ENCODE results near the gene CNTFR. TPM values are rescaled to one million over a fixed set of nuclear protein-coding genes. Genes with fewer than 3 reads are reported as not detected.
A peak's percentile ranks its signal among the peaks of the same experiment; 100 is the strongest.

CNTFR gene
- total and polyA plus RNA-seq, 2 donors (not counting 1 experiment from before 2014, with no cell fraction given) = not detected

DNA sequence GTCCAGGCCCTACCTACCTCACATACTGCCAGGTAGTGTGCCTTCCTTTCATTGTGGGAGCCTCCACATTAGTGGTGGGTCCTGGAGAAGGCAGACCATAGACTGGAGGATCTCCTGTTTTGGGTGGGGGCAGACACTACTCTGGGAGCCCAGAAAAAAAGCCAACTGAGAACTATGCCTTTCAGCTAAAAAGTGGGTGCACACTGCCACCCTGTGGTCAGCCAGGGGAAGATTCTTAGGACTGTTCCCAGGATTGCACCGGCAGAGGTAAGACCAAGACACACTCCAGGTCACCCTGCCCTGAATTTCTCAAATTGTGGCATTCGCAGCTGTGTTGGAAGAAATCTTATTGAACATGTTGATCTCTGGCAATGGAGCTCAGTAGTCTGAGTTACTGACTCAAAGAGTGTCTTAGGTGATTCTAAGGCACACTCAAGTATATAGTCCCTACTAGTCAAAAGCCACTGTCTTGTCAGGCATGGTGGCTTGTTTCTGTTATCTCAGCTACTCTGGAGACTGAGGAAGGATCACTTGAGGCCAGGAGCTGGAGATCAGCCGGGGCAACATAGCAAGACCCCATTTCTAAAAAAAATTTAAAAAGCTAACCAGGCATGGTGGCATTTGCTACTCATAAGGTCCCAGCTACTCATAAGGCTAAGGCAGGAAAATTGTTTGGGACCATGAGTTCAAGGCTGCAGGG, 44.5 kb upstream of the CNTFR start:
- intact Hi-C loops (cut with micrococcal nuclease) = loop anchor here (1.0 to 2.0 kb wide), 2 partner anchors 22 to 85 kb away; partner anchors contain the start of gene RPP25L
- Histone ChIP-seq H2AFZ (ENCODE audit: insufficient read depth, low read depth, low read length, poor library complexity, severe bottlenecking) (no peak overlapping the region), H3K9ac (ENCODE audit: low read length) (no peak overlapping the region), H3K36me3 (replicated peaks in 1 of 2; ENCODE audit: control extremely low read depth in 1 of 2, control insufficient read depth in 1 of 2, extremely low read depth in 1 of 2, insufficient read depth in 2 of 2, low read length in 1 of 2) (peaks cover 0 to 3% of the 10 kb centered on the region in 2 experiments), H3K27me3 (replicated peaks in 1 of 4; ENCODE audit: control extremely low read depth in 1 of 4, control insufficient read depth in 3 of 4, insufficient read depth in 4 of 4, low read length in 3 of 4) (peaks cover 0 to 19% (median 7%) of the 10 kb centered on the region in 4 experiments), H3K4me1 (ENCODE audit: control insufficient read depth in 2 of 2, insufficient read depth in 2 of 2, low read length in 2 of 2) (peaks cover 22 to 38% of the 10 kb centered on the region in 2 donors), H3K79me2 (ENCODE audit: control insufficient read depth, insufficient read depth, low read length) (peaks cover 26% of the 10 kb centered on the region), H3K4me3 (ENCODE audit: control extremely low read depth in 1 of 5, extremely low read depth in 1 of 5, insufficient read depth in 1 of 5, low read depth in 2 of 5, low read length in 4 of 5) (no peak overlapping the region), H4K20me1 (ENCODE audit: control insufficient read depth, insufficient read depth, low read length, poor library complexity, severe bottlenecking) (peaks cover 16% of the 10 kb centered on the region), H3K27ac (ENCODE audit: low read length in 2 of 2) (no peak overlapping the region), H3K9me3 (ENCODE audit: control extremely low read depth in 1 of 3, control insufficient read depth in 2 of 3, insufficient read depth in 1 of 3, low read length in 2 of 3) (peaks cover 0 to 4% (median 0%) of the 10 kb centered on the region in 3 donors), H3K4me2 (replicated peaks; ENCODE audit: low read depth, low read length, poor library complexity, severe bottlenecking) (no peak overlapping the region)
- Mint-ChIP-seq H3K4me1 (peaks cover 35% of the 10 kb centered on the region), H3K9me3 (ENCODE audit: insufficient read depth) (no peaks in the 10 kb centered on the region), H3K27ac (no peak overlapping the region), H3K4me3 (peak overlapping the region; percentile 48), H3K27me3 (peaks cover 16% of the 10 kb centered on the region)
- POLR2A ChIA-PET = interaction anchor here (1.1 to 1.3 kb wide), 3 partner anchors 10 to 22 kb away, joined by 4 to 6 read pairs (median 4); partner anchors contain the start of gene RPP25L
- peak; percentile 19 for ATAC-seq (ENCODE audit: low read depth)
- TF ChIP-seq EZH2 (IDR thresholded peaks at IDR 0.05; ENCODE audit: borderline replicate concordance, insufficient read depth, low read depth, low read length, poor library complexity, severe bottlenecking) = no peak
- TF ChIP-seq, protein P1, sequence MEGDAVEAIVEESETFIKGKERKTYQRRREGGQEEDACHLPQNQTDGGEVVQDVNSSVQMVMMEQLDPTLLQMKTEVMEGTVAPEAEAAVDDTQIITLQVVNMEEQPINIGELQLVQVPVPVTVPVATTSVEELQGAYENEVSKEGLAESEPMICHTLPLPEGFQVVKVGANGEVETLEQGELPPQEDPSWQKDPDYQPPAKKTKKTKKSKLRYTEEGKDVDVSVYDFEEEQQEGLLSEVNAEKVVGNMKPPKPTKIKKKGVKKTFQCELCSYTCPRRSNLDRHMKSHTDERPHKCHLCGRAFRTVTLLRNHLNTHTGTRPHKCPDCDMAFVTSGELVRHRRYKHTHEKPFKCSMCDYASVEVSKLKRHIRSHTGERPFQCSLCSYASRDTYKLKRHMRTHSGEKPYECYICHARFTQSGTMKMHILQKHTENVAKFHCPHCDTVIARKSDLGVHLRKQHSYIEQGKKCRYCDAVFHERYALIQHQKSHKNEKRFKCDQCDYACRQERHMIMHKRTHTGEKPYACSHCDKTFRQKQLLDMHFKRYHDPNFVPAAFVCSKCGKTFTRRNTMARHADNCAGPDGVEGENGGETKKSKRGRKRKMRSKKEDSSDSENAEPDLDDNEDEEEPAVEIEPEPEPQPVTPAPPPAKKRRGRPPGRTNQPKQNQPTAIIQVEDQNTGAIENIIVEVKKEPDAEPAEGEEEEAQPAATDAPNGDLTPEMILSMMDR (IDR thresholded peaks at IDR 0.05) = peak; percentile 89
- 38% methylated on average over 2 of the region's 3 CpGs for WGBS (ENCODE audit: insufficient coverage)
- peak; percentile 81 for DNase-seq
- CTCF ChIA-PET = interaction anchor here (0.5 to 8.4 kb wide), 34 partner anchors 9 to 1072 kb away, joined by 3 to 150 read pairs (median 5); partner anchors contain the start of genes CCL27, DCTN3, DNAI1 and FAM219A

All from B cell (primary cell).